Psoas muscle (tissue), 8 donors: ENCODE results near the gene GPR25. TPM values are rescaled to one million over a fixed set of nuclear protein-coding genes. Genes with fewer than 3 reads are reported as not detected.

Experiments
- ATAC-seq, 4 donors: fragments of 200-7000 bp; cut with Tn5 transposase; one replicate each; pipeline ENCODE4 v1.9.1; 2020; ENCODE audit warnings: moderate library complexity in 3 of 4, mild to moderate bottlenecking in 2 of 4
- DNase-seq, 2 donors: peaks; one replicate each; pipeline ENCODE4 v3.0.0-alpha.2; 2020
- H3K27ac ChIP-seq: fragments of 200-600 bp; one replicate; pipeline ENCODE4 v1.8.0; 2022
- H3K27me3 ChIP-seq, 3 donors: fragments of 200-600 bp in 1 of 3; one replicate each; pipeline versions ENCODE4 v1.6.1 to v1.8.0; 2013 to 2022; ENCODE audit warnings: low read length in 2 of 3, mild to moderate bottlenecking in 2 of 3, moderate library complexity in 1 of 3; ENCODE audit not compliant: insufficient read depth in 3 of 3
- H3K36me3 ChIP-seq, 2 donors: fragments of 200-600 bp in 1 of 2; one replicate each; pipeline versions ENCODE4 v1.6.1 to v1.8.0; 2013 to 2022; ENCODE audit warnings: low read depth in 1 of 2, mild to moderate bottlenecking in 1 of 2, moderate library complexity in 1 of 2; ENCODE audit not compliant: insufficient read depth in 1 of 2
- H3K4me1 ChIP-seq: fragments of 200-600 bp; one replicate; pipeline ENCODE4 v1.8.0; 2022
- H3K4me3 ChIP-seq: fragments of 200-600 bp; one replicate; pipeline ENCODE4 v1.8.0; 2022; ENCODE audit warnings: mild to moderate bottlenecking
- H3K9me3 ChIP-seq: fragments of 200-600 bp; one replicate; pipeline ENCODE4 v1.8.0; 2022
- CTCF ChIP-seq: fragments of 200-600 bp; IDR thresholded peaks from one replicate; pipeline ENCODE4 v1.8.0; 2022; ENCODE audit warnings: antibody characterized with exemption
- WGBS, 3 donors: extraction: QIAGEN DNeasy Blood & Tissue Kit; methylation state at CpG; one replicate each; pipeline versions ENCODE4 v1.1.6 to v1.1.7; 2013; 5-methylcytosine and 5-hydroxymethylcytosine counted together
- intact Hi-C, 2 donors: fragments of 100-400 bp; cut with DNase I; formaldehyde crosslinking; loops; one replicate each; pipeline versions ENCODE4 v1.11.0 to v1.14.2; 2022
- polyA plus RNA-seq, 3 donors: library from polyadenylated mRNA; stranded (reverse); fragments of 200-250 nt; gene quantifications; one replicate each; pipeline ENCODE4 v1.2.3, GENCODE V29; 2013
- total RNA-seq, 4 donors: library from RNA; stranded (reverse); fragmentation: NEBNext Ultra II Directional in 2 of 4; extraction: Animal tissue kit (Norgen Biotek cat#: 25700) in 2 of 4; gene quantifications; one replicate each; pipeline versions ENCODE4 v1.2.1 to v1.2.4, GENCODE V29; 2021 to 2023
- donor health status: healthy with polysubstance abuse.
- donor health status: DM: no; HTN: no; CAD: no; lungs with moderate emphysema.
- donor health status: Bipolar disorder and iron deficiency.
- donor health status: healthy.
- donor health status: DM: yes; HTN: yes; CAD: no.
- donor health status: DM: no; HTN: no; CAD: no.
- donor health status: DM: no; HTN: no; CAD: no.
- donor health status: DM: yes; HTN: yes; CAD: no.

GPR25 gene
- total and polyA plus RNA-seq, 7 donors = not detected

DNA sequence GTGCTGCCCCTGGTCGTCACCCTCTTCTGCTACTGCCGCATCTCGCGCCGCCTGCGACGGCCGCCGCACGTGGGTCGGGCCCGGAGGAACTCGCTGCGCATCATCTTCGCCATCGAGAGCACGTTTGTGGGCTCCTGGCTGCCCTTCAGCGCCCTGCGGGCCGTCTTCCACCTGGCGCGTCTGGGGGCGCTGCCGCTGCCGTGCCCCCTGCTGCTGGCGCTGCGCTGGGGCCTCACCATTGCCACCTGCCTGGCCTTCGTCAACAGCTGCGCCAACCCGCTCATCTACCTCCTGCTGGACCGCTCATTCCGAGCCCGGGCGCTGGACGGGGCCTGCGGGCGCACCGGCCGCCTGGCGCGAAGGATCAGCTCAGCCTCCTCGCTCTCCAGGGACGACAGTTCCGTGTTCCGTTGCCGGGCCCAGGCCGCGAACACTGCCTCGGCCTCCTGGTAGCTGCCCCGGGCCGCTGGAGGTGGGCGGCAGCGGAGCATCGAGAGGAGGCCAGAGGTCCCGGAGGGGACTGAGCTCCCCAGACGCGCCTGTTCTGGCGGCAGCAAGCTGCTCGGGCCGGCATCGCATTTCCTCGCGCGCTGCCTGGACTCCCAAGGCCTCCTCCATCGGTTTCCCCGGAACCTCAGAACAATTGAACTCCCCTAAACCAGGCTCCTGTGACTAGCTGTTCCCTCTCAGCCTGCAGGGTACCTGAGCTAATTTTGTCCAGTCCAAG lies 1.1 kb downstream of the GPR25 start:
- intact Hi-C loops = no loop called here
- Histone ChIP-seq H3K27me3 (peaks cover 0 to 52% (median 28%) of the 10 kb centered on the region in 3 donors), H3K4me3 (peak overlapping the region; percentile 56), H3K27ac (no peak overlapping the region), H3K4me1 (peaks cover 10% of the 10 kb centered on the region), H3K9me3 (no peaks in the 10 kb centered on the region), H3K36me3 (no peaks in the 10 kb centered on the region)
- DNase-seq (no peak), ATAC-seq (peak; percentile 25 to 43 (median 34))
- TF ChIP-seq CTCF = no peak
- WGBS, 3 donors = 12% methylated on average over 52 to 66 of the region's 66 CpGs

DNA sequence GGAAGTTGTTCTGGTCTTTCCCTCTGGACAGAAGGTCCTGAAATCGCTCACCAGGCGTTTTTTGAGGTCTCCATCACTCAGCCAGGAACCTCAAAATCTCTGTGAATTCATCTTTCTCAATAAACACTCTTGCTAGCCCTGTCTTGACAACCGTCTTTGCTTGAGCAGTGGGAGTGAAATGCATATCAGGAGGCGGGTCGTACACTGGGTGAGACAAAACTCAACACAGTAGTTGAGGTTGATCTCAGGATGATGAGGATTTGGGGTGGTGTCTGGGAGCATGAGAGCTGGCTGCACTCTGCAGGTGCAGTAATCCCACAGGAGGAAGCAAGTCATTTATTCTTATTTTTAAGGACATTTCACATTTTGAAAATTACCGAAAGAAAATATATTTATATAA lies 1.9 kb downstream of the GPR25 start:
- Histone ChIP-seq H3K9me3 (no peaks in the 10 kb centered on the region), H3K4me1 (peaks cover 10% of the 10 kb centered on the region), H3K27me3 (peaks cover 0 to 52% (median 28%) of the 10 kb centered on the region in 3 donors), H3K36me3 (no peaks in the 10 kb centered on the region), H3K27ac (no peak overlapping the region), H3K4me3 (no peak overlapping the region)
- DNase-seq (no peak), ATAC-seq (no peak)
- 91 to 92% (median 91%) methylated on average over 6 of the region's 6 CpGs for WGBS, 3 donors
- intact Hi-C loops = no loop called here
- TF ChIP-seq CTCF = no peak

DNA sequence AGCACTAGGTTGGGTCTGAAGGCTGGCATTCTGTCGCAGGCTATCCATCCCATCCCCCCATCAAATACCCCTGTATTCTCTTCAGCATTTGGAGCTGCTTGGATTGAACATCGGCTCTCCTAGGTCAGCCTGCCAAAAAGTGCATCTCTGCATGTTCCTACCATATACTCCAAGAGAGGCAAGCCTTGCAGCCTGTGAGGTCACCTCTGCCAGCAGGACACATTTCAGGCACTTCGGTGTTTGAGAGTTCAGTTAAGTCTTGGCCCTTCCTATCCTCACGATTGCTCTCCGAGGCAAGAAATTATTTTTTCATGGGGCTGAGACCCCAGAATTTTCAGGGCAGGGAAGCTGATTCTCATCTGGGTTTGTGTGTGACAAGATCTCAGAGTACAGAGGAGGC lies 2.6 kb downstream of the GPR25 start:
- Histone ChIP-seq H3K4me3 (no peak overlapping the region), H3K27ac (no peak overlapping the region), H3K27me3 (peaks cover 0 to 52% (median 30%) of the 10 kb centered on the region in 3 donors), H3K4me1 (peaks cover 10% of the 10 kb centered on the region), H3K9me3 (no peaks in the 10 kb centered on the region), H3K36me3 (no peaks in the 10 kb centered on the region)
- WGBS, 3 donors = 78 to 85% (median 80%) methylated on average over 5 of the region's 5 CpGs
- intact Hi-C loops = no loop called here
- no peak for TF ChIP-seq CTCF
- no peak for ATAC-seq
- DNase-seq = no peak

DNA sequence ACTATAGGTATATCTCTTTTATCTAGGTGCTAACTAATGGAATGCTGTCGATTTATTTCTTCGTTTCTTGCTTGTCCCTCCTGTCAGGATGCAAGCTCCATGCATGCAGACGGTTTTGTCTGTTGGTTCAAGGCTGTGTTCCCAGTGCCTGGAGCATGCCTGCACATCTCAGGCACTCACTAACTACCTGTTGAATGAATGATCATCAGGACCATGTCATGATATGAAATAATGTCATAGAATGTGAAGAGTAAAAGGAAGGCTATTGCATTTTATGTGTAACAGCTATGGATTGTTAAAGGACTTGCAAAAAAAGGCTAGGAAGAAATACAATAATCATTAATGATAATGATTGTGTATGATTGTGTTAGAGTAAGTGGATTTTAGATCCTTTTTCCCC lies 4.2 kb downstream of the GPR25 start:
- H3K27me3 ChIP-seq = peaks cover 0 to 45% (median 26%) of the 10 kb centered on the region in 3 donors
- intact Hi-C loops = no loop called here
- DNase-seq = no peak

More for the DNA sequence above, 4.2 kb downstream of the GPR25 start:
- WGBS, 3 donors = 81 to 83% (median 81%) methylated on average over 3 of the region's 3 CpGs
- ATAC-seq = no peak
- Histone ChIP-seq H3K27ac (no peak overlapping the region), H3K9me3 (no peaks in the 10 kb centered on the region), H3K4me1 (peaks cover 10% of the 10 kb centered on the region), H3K36me3 (no peaks in the 10 kb centered on the region), H3K4me3 (no peak overlapping the region)
- TF ChIP-seq CTCF = no peak
